ENCODE data around the gene C1orf159. TPM values are rescaled to one million over a fixed set of nuclear protein-coding genes. Genes with fewer than 3 reads are reported as not detected.

C1orf159 gene
- total and polyA plus RNA-seq, 4 donors, result 3.9 to 7.0 (median 4.7) TPM

GRCh38 chr1:1092894-1093609 lies 22.8 kb downstream of the C1orf159 start:
- Histone ChIP-seq H3K9me3 (ENCODE audit: control insufficient read depth in 4 of 4, low read length in 3 of 4) (no peaks in the 10 kb centered on the region), H3K4me1 (ENCODE audit: control insufficient read depth in 4 of 4, insufficient read depth in 4 of 4, low read length in 3 of 4) (no peaks in the 10 kb centered on the region), H3K27ac (ENCODE audit: low read depth in 1 of 2, low read length in 2 of 2) (no peak overlapping the region), H3K4me3 (ENCODE audit: low read depth in 1 of 3, low read length in 3 of 3) (no peak overlapping the region), H3K27me3 (ENCODE audit: control insufficient read depth in 4 of 4, insufficient read depth in 4 of 4, low read length in 3 of 4) (no peaks in the 10 kb centered on the region), H3K36me3 (ENCODE audit: control insufficient read depth in 4 of 4, insufficient read depth in 3 of 4, low read depth in 1 of 4, low read length in 3 of 4) (no peaks in the 10 kb centered on the region), H3K9ac (ENCODE audit: low read depth in 1 of 2, low read length in 2 of 2) (no peak overlapping the region)
- WGBS, result 92% methylated on average over 14 of the region's 14 CpGs
- no peak for DNase-seq (ENCODE audit: low spot score)
- TF ChIP-seq RAD21 (IDR thresholded peaks at IDR 0.05) (no peak), SP1 (IDR thresholded peaks at IDR 0.05) (no peak), ZBTB33 (IDR thresholded peaks at IDR 0.05) (no peak), NR2F2 (IDR thresholded peaks at IDR 0.05) (no peak), REST (IDR thresholded peaks at IDR 0.05) (no peak), FOXA1 (IDR thresholded peaks at IDR 0.05) (no peak), HNF4G (IDR thresholded peaks at IDR 0.05) (no peak), RXRA (IDR thresholded peaks at IDR 0.05) (no peak), ATF3 (IDR thresholded peaks at IDR 0.05) (no peak), TAF1 (conservative IDR thresholded peaks at IDR 0.05) (no peak), HNF4A (conservative IDR thresholded peaks at IDR 0.05) (no peak), YY1 (IDR thresholded peaks at IDR 0.05) (no peak), CTCF (IDR thresholded peaks at IDR 0.05; ENCODE audit: low read depth, low read length, missing input control) (no peak), FOXA2 (IDR thresholded peaks at IDR 0.05) (no peak), EGR1 (IDR thresholded peaks at IDR 0.05; ENCODE audit: low read depth in 2 of 2) (no peak)

All from liver (tissue), 9 donors.